GM21515 (cell line): ENCODE data around the gene CFD.
"Not testable (repeated sequence)": the region's sequence is repeated elsewhere in the genome, so short reads cannot be mapped to it uniquely, and the experiment has no call there.

ENCODE experiments used
- ATAC-seq: cut with Tn5 transposase; IDR thresholded peaks from one replicate; pipeline ENCODE4 v1.9.1; 2021; ENCODE audit not compliant: unreplicated experiment

The CFD gene

GRCh38 chr19:887599-887998 is 28.1 kb downstream of the CFD start:
- no peak for ATAC-seq

- no peak for ATAC-seq
Observed at GRCh38 chr19:888581-889385, 29.3 kb downstream of the CFD start.

GRCh38 chr19:889662-890295 is 30.3 kb downstream of the CFD start:
- no peak for ATAC-seq

- no peak for ATAC-seq
Observed at GRCh38 chr19:890831-891230, 31.4 kb downstream of the CFD start.

GRCh38 chr19:891421-892200 is 32.1 kb downstream of the CFD start:
- not testable (repeated sequence) for ATAC-seq

GRCh38 chr19:892243-892893 is 32.9 kb downstream of the CFD start:
- ATAC-seq = peak; percentile 4

- peak; percentile 74 for ATAC-seq
Observed at GRCh38 chr19:892894-893689, 33.6 kb downstream of the CFD start, which contains the start of the genes MED16 and RNU6-9. Gene MED16 (minus strand): TSS chr19:893187. CDS start chr19:891131, 2,056 bp downstream. Gene RNU6-9 (plus strand): TSS chr19:893484.

GRCh38 chr19:896434-896833 is 37.0 kb downstream of the CFD start:
- ATAC-seq = no peak

- ATAC-seq = no peak
Observed at GRCh38 chr19:896999-897398, 37.5 kb downstream of the CFD start.

GRCh38 chr19:897442-898039 is 38.1 kb downstream of the CFD start:
- no peak for ATAC-seq

- ATAC-seq = no peak
Observed at GRCh38 chr19:898663-899062, 39.2 kb downstream of the CFD start.

- ATAC-seq = no peak
Observed at GRCh38 chr19:899336-900042, 40.0 kb downstream of the CFD start.

GRCh38 chr19:900043-900301 is 40.5 kb downstream of the CFD start:
- ATAC-seq = no peak

GRCh38 chr19:900302-901111 is 41.0 kb downstream of the CFD start:
- no peak for ATAC-seq

- no peak for ATAC-seq
Observed at GRCh38 chr19:901216-902092, 42.0 kb downstream of the CFD start.

- no peak for ATAC-seq
Observed at GRCh38 chr19:902093-902370, 42.6 kb downstream of the CFD start.

- no peak for ATAC-seq
Observed at GRCh38 chr19:902446-903226, 43.2 kb downstream of the CFD start.
